ENCODE results near the gene METAP1. TPM values are rescaled to one million over a fixed set of nuclear protein-coding genes. Genes with fewer than 3 reads are reported as not detected.
A peak's percentile ranks its signal among the peaks of the same experiment; 100 is the strongest.

METAP1 gene
- polyA plus RNA-seq, 2 of the 4 experiments (the other 2 are of a cell fraction) = 68.2 to 106 TPM

DNA sequence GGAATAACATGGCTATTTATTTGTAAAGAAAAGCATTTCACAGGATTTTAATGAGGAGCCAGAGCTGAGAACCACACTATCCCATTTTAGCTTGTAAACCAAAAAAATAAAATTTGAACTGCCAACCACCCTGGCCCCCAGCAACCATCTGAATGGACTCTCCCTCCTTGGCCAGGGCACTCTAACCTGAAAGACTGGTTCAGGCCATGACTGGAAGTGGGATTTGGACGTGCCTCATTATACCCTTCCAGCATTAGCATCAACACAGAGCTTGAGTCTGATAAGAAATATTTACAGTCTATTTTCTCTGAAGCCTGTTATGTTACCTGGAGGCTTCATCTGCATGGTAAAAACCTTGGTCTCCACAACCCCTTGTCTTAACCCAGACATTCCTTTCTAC lies 30.0 kb downstream of the METAP1 start (continued):
- TF ChIP-seq, protein P1, sequence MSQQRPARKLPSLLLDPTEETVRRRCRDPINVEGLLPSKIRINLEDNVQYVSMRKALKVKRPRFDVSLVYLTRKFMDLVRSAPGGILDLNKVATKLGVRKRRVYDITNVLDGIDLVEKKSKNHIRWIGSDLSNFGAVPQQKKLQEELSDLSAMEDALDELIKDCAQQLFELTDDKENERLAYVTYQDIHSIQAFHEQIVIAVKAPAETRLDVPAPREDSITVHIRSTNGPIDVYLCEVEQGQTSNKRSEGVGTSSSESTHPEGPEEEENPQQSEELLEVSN (IDR thresholded peaks at IDR 0.05; ENCODE audit: borderline replicate concordance, low read depth) = no peak
- no peak for TF ChIP-seq FOXS1 (CRISPR knock-in tag; IDR thresholded peaks at IDR 0.05)
- TF ChIP-seq HOXB5 (CRISPR knock-in tag; IDR thresholded peaks at IDR 0.05) = no peak
- no peak for TF ChIP-seq JUNB (IDR thresholded peaks at IDR 0.05)

DNA sequence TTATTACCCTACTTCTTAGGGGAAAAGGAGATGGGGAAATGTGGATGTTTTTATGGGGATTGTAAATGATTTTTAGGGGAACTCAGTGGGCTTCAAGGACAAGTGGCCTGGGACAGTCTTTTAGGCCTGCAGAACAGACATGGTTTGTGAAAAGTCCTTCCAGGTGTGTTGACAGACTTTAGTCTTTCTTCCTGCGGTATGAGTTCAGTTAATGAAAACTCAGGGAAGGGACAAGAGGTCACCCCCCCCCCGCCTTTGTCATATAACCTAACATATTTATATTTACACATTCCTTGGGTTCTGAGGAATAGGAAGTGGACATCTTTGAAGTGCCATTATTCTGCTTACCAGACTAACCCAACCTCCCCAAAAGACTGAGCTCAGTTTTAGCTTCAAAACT lies 31.8 kb downstream of the METAP1 start:
- Histone ChIP-seq H3K4me1 (peaks cover 58% of the 10 kb centered on the region), H3K4me3 (no peak overlapping the region), H3K27ac (no peak overlapping the region), H3K9me3 (no peaks in the 10 kb centered on the region), H3K4me2 (peak overlapping the region; percentile 59)
- no peak for FAIRE-seq
- POLR2A ChIA-PET = interaction anchor here (1.2 to 1.4 kb wide), 2 partner anchors 32 to 61 kb away, joined by 4 read pairs; partner anchors contain the start of genes ADH5 and METAP1
- no peak for ATAC-seq
- CTCF ChIA-PET = interaction anchor here (0.6 to 3.8 kb wide), 3 partner anchors 29 to 132 kb away, joined by 3 to 19 read pairs (median 9); partner anchors contain the start of gene METAP1
- DNase-seq (ENCODE audit: low read depth in 1 of 2, low spot score in 1 of 2) = no peak
- TF ChIP-seq EHMT2 (IDR thresholded peaks at IDR 0.05; ENCODE audit: low read depth) = no peak
- TF ChIP-seq ZC3H11A (IDR thresholded peaks at IDR 0.05) = no peak
- TF ChIP-seq, protein P2, sequence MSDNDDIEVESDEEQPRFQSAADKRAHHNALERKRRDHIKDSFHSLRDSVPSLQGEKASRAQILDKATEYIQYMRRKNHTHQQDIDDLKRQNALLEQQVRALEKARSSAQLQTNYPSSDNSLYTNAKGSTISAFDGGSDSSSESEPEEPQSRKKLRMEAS (IDR thresholded peaks at IDR 0.05) = no peak
- TF ChIP-seq, protein P3, sequence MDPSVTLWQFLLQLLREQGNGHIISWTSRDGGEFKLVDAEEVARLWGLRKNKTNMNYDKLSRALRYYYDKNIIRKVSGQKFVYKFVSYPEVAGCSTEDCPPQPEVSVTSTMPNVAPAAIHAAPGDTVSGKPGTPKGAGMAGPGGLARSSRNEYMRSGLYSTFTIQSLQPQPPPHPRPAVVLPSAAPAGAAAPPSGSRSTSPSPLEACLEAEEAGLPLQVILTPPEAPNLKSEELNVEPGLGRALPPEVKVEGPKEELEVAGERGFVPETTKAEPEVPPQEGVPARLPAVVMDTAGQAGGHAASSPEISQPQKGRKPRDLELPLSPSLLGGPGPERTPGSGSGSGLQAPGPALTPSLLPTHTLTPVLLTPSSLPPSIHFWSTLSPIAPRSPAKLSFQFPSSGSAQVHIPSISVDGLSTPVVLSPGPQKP (IDR thresholded peaks at IDR 0.05; ENCODE audit: low read depth, low read length) = no peak
- no peak for TF ChIP-seq GATA3 (IDR thresholded peaks at IDR 0.05; ENCODE audit: borderline replicate concordance)
- no peak for TF ChIP-seq CBX2 (IDR thresholded peaks at IDR 0.05; ENCODE audit: borderline replicate concordance, low read depth)
- no peak for TF ChIP-seq RFX5 (IDR thresholded peaks at IDR 0.05)
- TF ChIP-seq, protein P4, sequence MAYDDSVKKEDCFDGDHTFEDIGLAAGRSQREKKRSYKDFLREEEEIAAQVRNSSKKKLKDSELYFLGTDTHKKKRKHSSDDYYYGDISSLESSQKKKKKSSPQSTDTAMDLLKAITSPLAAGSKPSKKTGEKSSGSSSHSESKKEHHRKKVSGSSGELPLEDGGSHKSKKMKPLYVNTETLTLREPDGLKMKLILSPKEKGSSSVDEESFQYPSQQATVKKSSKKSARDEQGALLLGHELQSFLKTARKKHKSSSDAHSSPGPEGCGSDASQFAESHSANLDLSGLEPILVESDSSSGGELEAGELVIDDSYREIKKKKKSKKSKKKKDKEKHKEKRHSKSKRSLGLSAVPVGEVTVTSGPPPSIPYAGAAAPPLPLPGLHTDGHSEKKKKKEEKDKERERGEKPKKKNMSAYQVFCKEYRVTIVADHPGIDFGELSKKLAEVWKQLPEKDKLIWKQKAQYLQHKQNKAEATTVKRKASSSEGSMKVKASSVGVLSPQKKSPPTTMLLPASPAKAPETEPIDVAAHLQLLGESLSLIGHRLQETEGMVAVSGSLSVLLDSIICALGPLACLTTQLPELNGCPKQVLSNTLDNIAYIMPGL (CRISPR knock-in tag; IDR thresholded peaks at IDR 0.05; ENCODE audit: borderline replicate concordance) = no peak
- no peak for TF ChIP-seq RCOR1 (IDR thresholded peaks at IDR 0.05; ENCODE audit: low read depth, low read length)
- no peak for TF ChIP-seq MYC (IDR thresholded peaks at IDR 0.05; ENCODE audit: borderline replicate concordance, low read length)
- WGBS (ENCODE audit: missing lambda C conversion rate) = 3% methylated on average over 2 of the region's 2 CpGs

DNA sequence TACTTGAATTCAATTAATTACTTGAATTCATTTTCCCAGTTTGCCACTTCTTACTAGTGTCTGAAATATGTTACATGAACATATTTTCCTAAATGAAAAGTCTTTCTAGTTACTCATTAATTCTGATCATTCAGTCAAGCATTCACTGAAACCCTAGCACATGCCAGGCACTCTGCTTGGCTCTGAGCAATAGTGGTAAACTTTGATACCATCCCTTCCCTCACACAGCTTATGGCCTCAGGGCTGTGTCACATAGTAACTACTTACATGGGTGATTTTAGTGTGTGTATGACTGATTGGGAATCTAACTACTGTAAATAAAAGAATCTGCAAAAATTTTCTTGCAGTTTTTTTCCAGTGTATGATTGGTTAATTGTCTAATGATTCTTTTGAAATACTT lies 32.7 kb downstream of the METAP1 start:
- ChIA-PET CTCF (interaction anchor here (2.0 kb wide), 1 partner anchor 33 kb away, joined by 9 read pairs; the partner anchor contains the start of gene METAP1), POLR2A (no interaction called here)
- Histone ChIP-seq H3K4me2 (peak overlapping the region; percentile 59), H3K4me3 (no peak overlapping the region), H3K9me3 (no peaks in the 10 kb centered on the region), H3K4me1 (peaks cover 54% of the 10 kb centered on the region), H3K27ac (no peak overlapping the region)
- FAIRE-seq (no peak), ATAC-seq (no peak), DNase-seq (ENCODE audit: low read depth in 1 of 2, low spot score in 1 of 2) (no peak)
- TF ChIP-seq EP300 (IDR thresholded peaks at IDR 0.05) (no peak), TP53 (CRISPR knock-in tag; IDR thresholded peaks at IDR 0.05) (no peak), CEBPB (IDR thresholded peaks at IDR 0.05) (no peak), HDAC2 (IDR thresholded peaks at IDR 0.05) (no peak), TFCP2L1 (CRISPR knock-in tag; IDR thresholded peaks at IDR 0.05) (no peak), FOXS1 (CRISPR knock-in tag; IDR thresholded peaks at IDR 0.05) (no peak), ZNF302 (CRISPR knock-in tag; IDR thresholded peaks at IDR 0.05) (no peak)
- TF ChIP-seq, protein P5, sequence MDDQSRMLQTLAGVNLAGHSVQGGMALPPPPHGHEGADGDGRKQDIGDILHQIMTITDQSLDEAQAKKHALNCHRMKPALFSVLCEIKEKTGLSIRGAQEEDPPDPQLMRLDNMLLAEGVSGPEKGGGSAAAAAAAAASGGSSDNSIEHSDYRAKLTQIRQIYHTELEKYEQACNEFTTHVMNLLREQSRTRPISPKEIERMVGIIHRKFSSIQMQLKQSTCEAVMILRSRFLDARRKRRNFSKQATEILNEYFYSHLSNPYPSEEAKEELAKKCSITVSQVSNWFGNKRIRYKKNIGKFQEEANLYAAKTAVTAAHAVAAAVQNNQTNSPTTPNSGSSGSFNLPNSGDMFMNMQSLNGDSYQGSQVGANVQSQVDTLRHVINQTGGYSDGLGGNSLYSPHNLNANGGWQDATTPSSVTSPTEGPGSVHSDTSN (IDR thresholded peaks at IDR 0.05) = no peak

Data from A549 (cell line).